Fibroblast of lung (primary cell): ENCODE measurements around the gene ODF4.

Experiments
- EZH2 ChIP-seq: IDR thresholded peaks from 2 replicates; pipeline ENCODE4 v1.5.1; 2012; ENCODE audit warnings: low read length, control low read depth, mild to moderate bottlenecking; ENCODE audit errors: missing control alignments
- TF ChIP-seq, protein P1 (sequence below), 2 donors: IDR thresholded peaks in 1 of 2; conservative IDR thresholded peaks in 1 of 2; 1 replicate in 1 of 2; 2 replicates in 1 of 2; pipeline ENCODE4 v1.5.1; 2011 to 2012; ENCODE audit warnings: low read length in 2 of 2, control low read depth in 1 of 2, inconsistent platforms in 1 of 2, low read depth in 1 of 2, mild to moderate bottlenecking in 1 of 2

- TF ChIP-seq, protein P1, sequence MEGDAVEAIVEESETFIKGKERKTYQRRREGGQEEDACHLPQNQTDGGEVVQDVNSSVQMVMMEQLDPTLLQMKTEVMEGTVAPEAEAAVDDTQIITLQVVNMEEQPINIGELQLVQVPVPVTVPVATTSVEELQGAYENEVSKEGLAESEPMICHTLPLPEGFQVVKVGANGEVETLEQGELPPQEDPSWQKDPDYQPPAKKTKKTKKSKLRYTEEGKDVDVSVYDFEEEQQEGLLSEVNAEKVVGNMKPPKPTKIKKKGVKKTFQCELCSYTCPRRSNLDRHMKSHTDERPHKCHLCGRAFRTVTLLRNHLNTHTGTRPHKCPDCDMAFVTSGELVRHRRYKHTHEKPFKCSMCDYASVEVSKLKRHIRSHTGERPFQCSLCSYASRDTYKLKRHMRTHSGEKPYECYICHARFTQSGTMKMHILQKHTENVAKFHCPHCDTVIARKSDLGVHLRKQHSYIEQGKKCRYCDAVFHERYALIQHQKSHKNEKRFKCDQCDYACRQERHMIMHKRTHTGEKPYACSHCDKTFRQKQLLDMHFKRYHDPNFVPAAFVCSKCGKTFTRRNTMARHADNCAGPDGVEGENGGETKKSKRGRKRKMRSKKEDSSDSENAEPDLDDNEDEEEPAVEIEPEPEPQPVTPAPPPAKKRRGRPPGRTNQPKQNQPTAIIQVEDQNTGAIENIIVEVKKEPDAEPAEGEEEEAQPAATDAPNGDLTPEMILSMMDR (conservative IDR thresholded peaks at IDR 0.05 in 1 of 2, IDR thresholded peaks at IDR 0.05 in 1 of 2; ENCODE audit: low read depth in 1 of 2, low read length in 2 of 2) = no peak
- no peak for TF ChIP-seq EZH2
Observed at GRCh38 chr17:8339540-8339939, at the start of gene ODF4.
